GM21825 (cell line): ENCODE data around the gene BCL7C.

Source experiments
- ATAC-seq: cut with Tn5 transposase; IDR thresholded peaks from one replicate; pipeline ENCODE4 v1.9.1; 2021; ENCODE audit warnings: mild to moderate bottlenecking, moderate library complexity; ENCODE audit not compliant: unreplicated experiment

The BCL7C gene

DNA sequence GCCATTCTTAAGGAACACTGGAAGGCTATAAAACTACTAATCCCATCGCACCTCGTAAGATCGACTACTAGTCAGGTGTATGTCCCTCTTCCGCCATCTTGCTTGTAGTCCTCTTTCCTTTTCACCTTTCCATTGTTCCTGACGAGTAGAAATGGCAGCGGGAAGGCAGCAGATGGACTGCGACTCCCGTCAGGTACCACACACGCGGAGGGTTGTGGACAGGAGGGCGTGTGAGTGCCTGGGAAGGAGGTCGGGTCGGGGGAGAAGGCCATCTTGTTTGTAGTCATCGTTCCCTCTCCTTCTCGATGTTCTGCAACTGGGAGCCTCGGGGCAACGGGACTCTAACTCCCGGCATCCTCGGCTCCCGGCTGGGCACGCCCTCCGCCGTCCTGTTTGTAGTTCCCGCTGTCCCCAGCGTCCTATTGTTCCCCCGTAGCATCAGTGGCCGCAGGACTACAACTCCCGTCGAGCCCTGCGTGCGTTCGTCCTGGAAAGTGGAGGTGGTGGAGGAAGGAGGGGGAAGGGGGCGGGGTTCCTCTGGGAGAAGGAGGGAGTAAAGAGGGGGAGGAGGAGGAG, 29.2 kb upstream of the BCL7C start:
- peak; percentile 64 for ATAC-seq

DNA sequence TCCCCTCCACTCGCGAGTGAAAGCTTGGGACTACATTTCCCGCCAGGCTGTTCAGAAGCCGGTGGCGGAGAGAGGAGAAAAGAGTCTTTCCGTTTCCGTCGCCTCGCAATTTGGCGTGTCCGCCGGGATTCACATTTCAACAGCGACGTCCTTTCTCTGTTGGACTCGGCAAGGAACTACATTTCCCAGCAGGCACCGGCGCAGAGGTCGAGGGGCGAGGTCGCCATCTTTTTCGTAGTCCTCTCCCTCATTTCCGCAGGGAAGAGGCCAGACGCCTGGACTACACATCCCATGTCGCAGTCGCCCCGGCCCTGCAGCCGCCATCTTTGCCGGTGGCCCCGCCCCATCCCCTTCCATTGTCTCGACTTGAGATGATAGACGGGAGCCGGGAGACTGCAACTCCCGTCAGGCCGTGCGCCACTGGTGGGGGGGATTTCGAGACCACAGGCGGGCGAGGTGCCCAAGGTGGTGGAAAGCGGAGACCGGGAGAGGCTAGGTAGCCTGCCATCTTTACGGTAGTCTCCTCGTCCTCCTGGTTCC, 28.6 kb upstream of the BCL7C start:
- peak; percentile 64 for ATAC-seq

DNA sequence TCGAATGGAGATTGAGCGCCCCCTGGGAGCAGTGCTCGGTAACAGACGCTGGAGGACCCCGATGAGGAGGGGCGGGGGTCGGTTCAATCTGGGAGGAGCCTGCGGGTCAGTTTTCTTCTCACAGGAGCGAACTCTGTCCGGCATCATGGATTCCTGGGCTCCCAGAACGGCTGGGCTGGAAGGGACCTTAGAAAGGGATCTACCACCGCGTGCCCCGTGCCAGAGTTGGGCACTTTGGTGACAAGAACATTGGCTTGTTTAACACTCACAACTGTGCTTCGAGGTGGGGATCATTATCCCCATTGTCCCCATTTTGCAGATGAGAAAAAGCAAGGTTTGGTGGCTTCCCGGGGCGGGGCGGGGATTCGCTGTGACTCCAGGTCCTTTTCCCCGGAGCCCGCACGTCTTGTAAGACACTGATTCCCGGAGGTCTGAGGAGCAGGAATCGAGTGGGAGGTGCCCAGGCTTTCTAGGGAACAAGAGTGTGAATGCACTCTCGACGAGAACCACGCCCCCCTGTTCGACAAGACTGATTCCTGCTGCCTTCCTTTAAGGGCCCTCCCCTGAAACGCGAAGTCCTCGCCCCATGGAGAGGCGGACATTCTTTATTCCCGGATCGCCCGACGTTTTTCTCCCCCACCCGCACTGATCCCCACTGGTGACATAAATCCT, 28.0 kb upstream of the BCL7C start:
- ATAC-seq = no peak

DNA sequence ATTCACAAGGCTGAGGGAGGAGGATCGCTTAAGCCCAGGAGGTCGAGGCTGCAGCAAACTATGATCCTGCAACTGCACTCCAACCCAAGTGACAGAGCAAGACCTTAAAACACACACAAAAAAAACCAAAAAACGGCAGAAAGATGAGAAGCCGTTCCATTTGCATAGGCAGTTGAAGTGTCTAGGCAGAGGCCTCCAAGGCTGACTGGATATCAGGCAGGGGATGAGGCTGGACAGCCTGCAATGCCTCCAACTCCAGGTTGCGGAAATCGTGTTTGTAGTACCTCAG, 27.5 kb upstream of the BCL7C start:
- no peak for ATAC-seq

DNA sequence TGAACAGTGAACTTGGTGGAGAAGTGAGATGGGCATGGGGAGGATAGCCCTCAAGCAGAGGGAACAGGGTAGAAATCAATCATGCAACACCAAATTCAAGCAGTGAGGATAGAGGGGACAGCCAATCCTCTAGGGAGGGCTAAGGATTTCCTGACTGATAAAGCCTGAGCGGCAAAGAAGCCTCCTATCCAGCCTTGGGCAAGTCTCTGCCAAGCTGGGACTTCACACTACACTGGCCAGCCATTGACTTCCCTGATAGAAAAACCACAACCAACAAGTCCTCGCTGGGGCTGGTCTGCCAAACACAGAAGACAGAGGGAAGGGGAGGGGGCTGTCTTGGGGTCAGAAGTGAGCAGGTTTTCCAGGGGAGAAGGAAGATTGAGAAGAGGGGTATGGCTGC, 27.0 kb upstream of the BCL7C start:
- ATAC-seq = no peak

DNA sequence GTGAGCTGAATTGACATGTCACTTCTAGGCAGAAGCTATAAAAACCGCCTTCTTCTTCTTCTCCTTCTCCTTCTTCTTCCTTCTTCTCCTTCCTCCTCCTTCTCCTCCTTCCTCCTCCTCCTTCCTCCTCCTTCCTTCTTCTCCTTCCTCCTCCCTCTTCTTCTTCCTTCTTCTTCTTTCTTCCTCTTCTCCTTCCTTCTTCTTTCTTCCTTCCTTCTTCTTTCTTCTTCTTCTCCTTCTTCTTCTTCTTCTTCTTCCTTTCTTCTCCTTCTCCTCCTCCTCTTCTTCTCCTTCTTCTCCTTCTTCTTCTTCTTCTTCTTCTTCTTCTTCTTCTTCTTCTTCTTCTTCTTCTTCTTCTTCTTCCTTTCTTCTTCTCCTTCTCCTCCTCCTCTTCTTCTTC, 24.7 kb upstream of the BCL7C start:
- ATAC-seq = no peak

DNA sequence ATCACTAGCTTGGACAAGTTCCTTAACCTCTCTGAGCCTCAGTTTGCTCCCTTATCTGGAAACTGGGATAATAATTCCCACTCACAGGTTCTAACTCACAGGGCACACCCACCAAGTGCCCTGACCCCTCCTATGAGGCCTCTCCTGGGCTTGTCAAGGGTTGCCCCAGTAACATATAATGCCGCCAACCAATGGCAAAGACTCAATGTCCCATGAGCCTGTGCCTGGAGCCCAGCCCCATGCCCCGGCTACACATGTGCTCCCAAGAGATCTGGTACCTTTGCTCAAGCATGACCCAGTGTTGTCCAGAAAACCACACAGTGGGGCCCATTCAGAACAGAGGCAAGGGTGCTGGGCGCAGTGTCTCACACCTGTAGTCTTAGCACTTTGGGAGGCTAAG, 21.0 kb upstream of the BCL7C start:
- ATAC-seq = no peak

DNA sequence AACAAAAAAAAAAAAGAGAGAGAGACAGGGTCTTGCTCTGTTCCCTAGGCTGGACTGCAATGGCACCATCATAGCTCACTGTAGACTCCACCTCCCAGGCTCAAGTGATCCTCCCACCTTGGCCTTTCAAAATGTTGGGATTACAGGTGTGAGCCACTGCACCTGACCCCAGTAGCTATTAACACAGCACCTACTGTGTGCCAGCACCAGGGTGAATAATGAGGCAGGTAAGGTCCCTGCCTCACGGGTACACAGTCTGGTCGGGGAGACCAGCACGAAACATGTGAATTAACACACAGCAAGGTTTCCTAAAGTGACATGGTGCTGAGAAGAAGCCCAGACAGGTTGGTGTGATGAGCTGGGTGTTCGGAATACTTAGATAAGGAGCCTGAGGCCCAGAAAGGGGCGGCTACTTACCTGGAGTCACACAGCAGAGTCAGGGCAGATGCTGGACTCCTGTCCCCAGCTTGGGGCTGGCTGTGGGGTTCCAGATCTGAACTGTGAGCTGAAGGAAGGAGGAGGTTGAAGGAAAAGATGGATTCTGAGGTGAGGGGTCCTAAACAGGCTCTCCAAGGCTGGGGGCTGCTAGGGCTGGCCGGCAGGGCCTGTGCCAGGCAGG, 19.0 kb upstream of the BCL7C start:
- ATAC-seq = no peak

DNA sequence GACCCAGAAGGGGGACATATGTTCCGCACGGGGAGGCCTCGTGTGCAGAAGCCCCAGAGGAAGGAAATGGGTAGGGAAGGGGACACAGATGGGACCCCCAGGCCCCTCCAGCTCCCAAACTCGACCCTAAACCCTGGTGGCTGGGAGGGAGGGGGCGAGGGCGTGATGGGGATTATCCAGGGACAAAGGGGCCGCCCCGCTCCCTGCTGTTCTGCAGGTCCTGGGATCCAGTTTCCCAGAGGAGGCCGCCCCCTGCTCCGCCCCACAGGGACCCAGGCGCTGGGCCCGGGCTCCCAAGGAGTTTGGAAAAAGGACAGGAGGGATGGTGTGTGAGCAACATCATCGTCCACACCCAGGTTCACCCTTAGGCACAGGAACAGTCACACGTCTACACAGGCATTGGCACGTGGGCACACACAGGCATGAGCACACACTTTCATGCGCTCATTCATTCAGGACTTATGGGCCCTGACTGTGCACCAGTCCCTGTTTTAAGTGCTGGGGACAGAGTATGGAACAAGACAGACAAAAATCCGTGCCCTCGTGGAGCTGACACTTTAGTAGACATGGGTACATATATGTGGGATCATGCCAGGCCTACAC, 16.7 kb upstream of the BCL7C start:
- ATAC-seq = no peak

DNA sequence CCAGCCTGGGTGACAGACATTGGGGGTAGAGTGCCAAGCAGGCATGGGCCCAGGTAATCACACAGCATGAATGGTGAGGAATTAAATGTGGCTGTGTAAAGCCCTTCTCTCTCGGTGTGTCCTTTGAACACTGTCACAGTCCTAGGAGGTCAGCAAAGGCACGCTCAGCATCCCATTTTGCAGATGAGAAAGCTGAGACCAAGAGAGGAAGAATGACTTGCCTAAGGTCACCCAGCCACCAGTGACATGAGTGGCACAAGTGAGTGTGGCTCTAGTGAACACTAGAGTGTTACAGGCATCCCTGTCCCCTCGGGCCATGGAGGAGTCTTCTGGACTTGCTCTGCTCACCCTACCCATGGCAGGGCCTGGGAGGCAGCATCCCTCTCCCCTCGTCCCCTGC, 13.2 kb upstream of the BCL7C start:
- ATAC-seq = no peak

DNA sequence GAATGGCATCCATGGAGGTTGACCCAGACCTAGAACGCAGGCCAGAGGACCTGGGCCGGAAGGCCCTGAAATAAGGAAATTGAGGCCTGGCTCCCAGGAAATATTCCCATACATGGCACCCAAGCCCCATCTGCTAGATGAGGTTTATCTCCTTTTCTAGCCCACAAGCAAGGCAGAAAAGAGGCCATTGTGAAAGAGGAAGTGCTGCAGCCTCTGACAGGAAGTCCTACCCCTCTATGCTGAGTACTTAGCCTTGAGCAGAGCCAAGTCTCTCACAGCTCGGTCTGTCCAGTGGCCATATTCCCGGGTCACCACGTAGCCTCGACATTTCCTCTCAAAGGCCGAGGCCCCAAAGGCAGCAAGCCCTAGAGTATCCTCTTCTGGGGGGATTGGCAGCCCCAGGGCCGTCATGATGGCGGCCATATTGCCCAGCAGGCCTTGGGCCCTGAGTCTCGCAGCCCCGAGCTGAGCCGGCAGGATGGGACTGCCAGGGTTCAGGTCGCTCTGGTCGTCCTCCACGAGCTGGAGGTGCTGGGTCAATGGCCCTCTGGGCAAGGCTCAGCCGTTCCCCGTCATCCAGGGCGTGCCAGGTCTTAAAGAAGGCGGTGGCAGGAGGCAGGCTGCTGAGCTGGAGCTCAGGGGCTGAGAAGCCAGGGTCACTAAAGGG, 10.4 kb upstream of the BCL7C start:
- ATAC-seq = no peak

DNA sequence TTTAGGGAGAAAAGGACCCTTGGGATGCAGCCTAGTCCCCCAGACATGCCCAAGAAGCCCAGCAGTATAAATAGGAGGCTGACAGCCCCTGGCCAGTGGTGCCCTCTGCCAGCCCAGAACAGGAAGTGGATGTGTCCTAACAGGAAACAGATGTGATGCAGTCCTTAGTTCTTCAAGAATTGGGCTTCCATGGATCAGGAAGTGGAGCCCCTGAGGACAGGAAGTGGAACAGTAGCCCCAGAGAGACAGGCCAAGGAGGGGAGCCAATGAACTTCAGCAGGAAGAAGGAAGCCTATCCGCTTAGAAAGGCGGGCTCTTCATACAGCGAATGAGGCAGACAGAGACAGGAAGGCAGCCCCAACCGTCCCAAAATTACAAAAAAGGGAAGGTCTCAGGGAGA, 9.7 kb upstream of the BCL7C start:
- ATAC-seq = no peak

DNA sequence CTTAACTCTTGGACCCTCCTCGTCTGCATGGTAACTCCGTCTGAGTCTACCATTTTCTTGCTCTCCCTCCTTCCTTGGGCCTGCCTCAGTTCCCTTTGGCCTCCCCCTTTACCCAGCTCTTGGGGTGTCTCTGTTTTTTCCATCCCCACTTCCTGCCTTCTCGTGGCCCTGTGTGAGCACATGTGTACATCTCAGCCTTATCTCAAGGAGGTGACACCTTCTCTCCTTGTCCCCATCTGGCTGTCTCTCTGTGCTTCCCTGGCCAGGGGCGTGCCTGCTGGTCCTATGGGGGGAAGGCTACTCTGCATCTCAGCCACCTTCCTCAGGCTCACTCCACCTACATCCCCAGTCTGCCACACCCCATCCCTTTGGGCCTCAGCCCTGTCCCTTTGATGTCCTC, 9.1 kb upstream of the BCL7C start:
- no peak for ATAC-seq

DNA sequence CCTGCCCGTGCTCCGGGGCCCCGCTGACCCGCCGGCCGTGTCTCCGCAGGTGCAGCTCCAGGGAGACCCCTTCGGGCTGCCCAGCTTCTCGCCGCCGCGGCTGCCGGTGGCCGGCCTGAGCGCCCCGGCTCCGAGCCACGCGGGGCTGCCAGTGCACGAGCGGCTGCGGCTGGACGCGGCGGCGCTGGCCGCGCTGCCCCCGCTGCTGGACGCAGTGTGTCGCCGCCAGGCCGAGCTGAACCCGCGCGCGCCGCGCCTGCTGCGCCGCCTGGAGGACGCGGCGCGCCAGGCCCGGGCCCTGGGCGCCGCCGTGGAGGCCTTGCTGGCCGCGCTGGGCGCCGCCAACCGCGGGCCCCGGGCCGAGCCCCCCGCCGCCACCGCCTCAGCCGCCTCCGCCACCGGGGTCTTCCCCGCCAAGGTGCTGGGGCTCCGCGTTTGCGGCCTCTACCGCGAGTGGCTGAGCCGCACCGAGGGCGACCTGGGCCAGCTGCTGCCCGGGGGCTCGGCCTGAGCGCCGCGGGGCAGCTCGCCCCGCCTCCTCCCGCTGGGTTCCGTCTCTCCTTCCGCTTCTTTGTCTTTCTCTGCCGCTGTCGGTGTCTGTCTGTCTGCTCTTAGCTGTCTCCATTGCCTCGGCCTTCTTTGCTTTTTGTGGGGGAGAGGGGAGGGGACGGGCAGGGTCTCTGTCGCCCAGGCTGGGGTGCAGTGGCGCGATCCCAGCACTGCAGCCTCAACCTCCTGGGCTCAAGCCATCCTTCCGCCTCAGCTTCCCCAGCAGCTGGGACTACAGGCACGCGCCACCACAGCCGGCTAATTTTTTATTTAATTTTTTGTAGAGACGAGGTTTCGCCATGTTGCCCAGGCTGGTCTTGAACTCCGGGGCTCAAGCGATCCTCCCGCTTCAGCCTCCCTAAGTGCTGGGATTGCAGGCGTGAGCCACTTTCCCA, 8.4 kb upstream of the BCL7C start:
- ATAC-seq = no peak

DNA sequence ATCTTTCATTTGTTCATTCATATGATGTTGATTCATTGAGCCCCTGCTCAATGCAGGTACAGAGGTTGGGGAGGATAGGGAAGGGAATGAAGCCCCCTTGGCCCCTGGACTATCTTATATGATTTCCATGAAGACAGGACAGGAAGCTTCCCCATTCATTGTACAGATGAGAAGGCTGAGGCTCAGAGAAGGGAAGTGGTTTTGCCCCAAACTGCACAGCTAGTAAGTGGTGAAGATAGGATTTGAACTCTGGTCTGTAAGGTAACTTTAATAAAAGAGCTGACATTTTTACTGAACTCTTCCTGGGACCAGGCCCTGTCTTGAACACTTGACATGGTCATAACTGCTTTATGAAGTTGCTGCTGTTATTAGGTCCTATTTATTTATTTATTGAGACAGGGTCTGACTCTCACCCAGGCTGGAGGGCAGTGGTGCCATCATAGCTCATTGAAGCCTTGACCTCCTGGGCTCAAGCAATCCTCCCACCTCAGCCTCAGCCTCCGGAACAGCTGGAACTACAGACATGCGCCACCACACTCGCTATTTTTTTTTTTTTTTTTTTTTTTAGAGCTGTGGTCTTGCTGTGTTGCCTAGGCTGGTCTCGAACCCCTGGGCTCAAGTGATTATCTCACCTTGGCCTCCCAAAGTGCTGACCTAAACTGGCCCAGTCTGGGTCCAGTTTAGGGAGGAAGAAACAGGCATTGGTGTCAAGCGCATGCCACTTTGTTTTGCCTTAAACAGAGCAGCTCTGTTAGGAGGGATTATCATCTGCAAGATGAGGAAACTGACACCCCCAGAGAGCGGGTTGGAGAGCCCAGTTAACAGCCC, 7.5 kb upstream of the BCL7C start:
- ATAC-seq = no peak

DNA sequence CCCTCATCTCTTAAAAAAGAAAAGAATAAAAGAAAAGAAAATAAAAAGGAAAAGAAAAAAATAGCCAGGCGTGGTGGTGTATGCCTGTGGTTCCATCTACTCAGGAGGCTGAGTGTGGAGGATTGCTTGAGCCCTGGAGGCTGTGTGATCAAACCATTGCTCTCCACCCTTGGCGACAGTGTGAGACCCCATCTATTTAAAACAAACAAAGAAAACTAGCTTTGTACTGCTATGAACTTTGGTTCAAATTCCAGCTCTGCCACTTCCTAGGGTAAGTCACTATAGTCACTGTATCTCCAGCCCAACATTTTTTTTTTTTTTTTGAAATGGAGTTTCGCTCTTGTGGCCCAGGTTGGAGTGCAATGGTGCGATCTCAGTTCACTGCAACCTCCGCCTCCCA, 6.7 kb upstream of the BCL7C start:
- no peak for ATAC-seq

DNA sequence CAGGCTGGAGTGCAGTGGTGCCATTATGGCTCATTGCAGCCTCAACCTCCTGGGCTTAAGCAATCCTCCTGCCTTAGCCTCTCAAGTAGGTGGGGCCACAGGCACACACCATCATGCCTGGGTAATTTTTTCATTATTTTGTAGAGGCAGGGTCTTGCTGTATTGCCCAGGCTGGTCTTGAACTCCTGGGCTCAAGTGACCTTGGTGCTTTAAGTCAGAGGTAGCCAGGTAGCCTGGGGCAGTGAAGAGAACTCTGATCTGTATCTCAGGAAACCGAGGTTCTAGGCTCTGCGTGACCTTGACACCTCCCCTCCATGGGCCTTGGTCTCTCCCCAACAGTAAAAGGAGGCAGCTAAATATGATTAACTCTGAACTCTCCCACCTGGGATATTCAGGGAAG, 5.9 kb upstream of the BCL7C start:
- ATAC-seq = no peak

DNA sequence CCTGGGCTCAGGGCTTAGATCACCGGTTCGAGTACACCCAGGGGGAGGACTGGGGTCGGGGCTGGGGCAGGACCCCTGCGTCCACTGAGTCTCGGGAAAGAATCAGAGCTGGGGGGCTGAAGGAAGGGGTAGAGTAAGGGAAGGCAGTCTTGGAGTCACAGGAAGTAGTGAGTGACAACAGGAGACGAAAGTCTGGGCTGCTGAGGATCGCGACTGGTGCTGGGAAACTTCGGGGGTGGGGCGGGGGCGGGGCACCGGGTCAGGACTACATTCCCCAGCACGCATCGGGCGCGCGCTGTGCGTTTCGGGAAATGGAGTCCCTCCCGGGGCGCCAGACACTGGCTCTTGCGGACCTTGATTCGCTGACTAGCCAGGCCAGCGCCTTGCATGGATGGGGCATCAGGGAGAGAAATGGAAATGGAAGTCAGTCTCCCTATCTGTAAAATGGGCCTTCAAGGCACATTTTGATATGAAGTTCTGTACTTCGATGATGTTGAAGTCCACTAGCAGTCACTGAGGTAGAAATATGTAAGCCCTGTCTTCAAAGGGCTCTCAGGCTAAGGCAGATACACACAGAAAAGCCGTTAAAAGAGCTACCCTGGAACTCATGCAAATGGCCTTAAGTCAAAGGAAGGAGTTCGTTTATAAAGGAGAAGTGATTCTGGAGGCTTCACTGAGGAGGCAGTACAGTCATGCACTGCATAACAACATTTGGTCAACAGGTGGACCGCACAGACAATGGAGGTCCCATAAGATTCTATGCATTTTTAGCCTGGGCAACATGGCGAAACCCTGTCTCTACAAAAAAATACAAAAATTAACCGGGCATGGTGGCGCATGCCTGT, 3.2 kb upstream of the BCL7C start:
- ATAC-seq = peak; percentile 42
